K562 (cell line): ENCODE results near the gene C3orf85. TPM values are rescaled to one million over a fixed set of nuclear protein-coding genes. Genes with fewer than 3 reads are reported as not detected.

Experiments used
- ATAC-seq: fragments of 200-7000 bp; cut with Tn5 transposase; 3 replicates; pipeline ENCODE4 v1.9.1; 2020; ENCODE audit warnings: moderate library complexity
- BruUV-seq: library from RNA; stranded (reverse); fragments of 400-500 nt; replicated peaks from 2 replicates; lab custom pipeline; 2021; lab: Mats Ljungman, UMichigan
- CTCF ChIA-PET: fragments of 300-600 bp; formaldehyde crosslinking; extraction: SDS; loops from one replicate; lab custom pipeline; 2021; ENCODE audit warnings: low intra/inter-chr PET ratio; lab: Yijun Ruan, JAX
- POLR2A ChIA-PET: fragments of 300-600, 350-650 bp; sonication (Branson Sonifier 250); formaldehyde crosslinking; extraction: SDS; loops from one replicate; lab custom pipeline; 2021; ENCODE audit warnings: antibody characterized with exemption, inconsistent platforms; lab: Yijun Ruan, JAX
- DNase-seq, 4 experiments: peaks; one replicate each; pipeline versions ENCODE4 v3.0.0 to v3.0.0-alpha.2; 2011 to 2018; ENCODE audit warnings: low spot score in 3 of 4, mixed read lengths in 3 of 4; ENCODE audit errors: extremely low read depth in 1 of 4
- FAIRE-seq: peaks from 2 replicates; lab custom pipeline; 2011; peaks lifted over from hg19 to GRCh38; lab: Jason Lieb, UNC
- H2AFZ ChIP-seq: 2 replicates; pipeline ENCODE4 v1.6.0; 2011; ENCODE audit warnings: low read depth, low read length, control low read depth, inconsistent platforms
- H3K27ac ChIP-seq: fragments of 200-600 bp; 3 replicates; pipeline ENCODE4 v1.8.0; 2011; ENCODE audit warnings: low read depth, mild to moderate bottlenecking, control low read depth, inconsistent platforms, low read length, moderate library complexity, mixed read lengths; ENCODE audit errors: extremely low read depth
- H3K27me3 ChIP-seq, 2 experiments: fragments of 300-600 bp in 1 of 2; 2 replicates in 1 of 2; 3 replicates in 1 of 2; pipeline versions ENCODE4 v1.6.0 to v1.8.0; 2011; ENCODE audit warnings: inconsistent platforms in 2 of 2, low read length in 2 of 2, mild to moderate bottlenecking in 1 of 2, mixed read lengths in 1 of 2, moderate library complexity in 1 of 2; ENCODE audit not compliant: control insufficient read depth in 2 of 2, insufficient read depth in 2 of 2
- H3K36me3 ChIP-seq: fragments of 300-600 bp; 3 replicates; pipeline ENCODE4 v1.8.0; 2011; ENCODE audit warnings: mild to moderate bottlenecking, low read length, inconsistent platforms; ENCODE audit not compliant: control insufficient read depth, insufficient read depth
- H3K4me1 ChIP-seq, 2 experiments: fragments of 200-600 bp in 1 of 2; replicated peaks in 1 of 2; 2 replicates in 1 of 2; 3 replicates in 1 of 2; pipeline versions ENCODE4 v1.5.1 to v1.8.0; 2011; ENCODE audit warnings: inconsistent platforms in 2 of 2, low read length in 2 of 2, mild to moderate bottlenecking in 1 of 2, mixed read lengths in 1 of 2, moderate library complexity in 1 of 2; ENCODE audit not compliant: control insufficient read depth in 2 of 2, insufficient read depth in 2 of 2
- H3K4me2 ChIP-seq: 2 replicates; pipeline ENCODE4 v1.6.1; 2011; ENCODE audit warnings: low read length, control low read depth, inconsistent platforms, mixed read lengths; ENCODE audit not compliant: insufficient read depth
- H3K4me3 ChIP-seq: fragments of 200-600 bp; sonication (generic), shearing (Covaris generic); 2 replicates; pipeline ENCODE4 v1.5.1; 2016; ENCODE audit warnings: control low read depth, inconsistent platforms
- H3K79me2 ChIP-seq: fragments of 200-600 bp; 3 replicates; pipeline ENCODE4 v1.8.0; 2011; ENCODE audit warnings: low read length, inconsistent platforms; ENCODE audit not compliant: control insufficient read depth, insufficient read depth
- H3K9ac ChIP-seq, 2 experiments: 2 replicates each; pipeline versions ENCODE4 v1.6.0 to v1.6.1; 2011; ENCODE audit warnings: low read depth in 2 of 2, low read length in 2 of 2, control low read depth in 1 of 2, inconsistent platforms in 1 of 2, mild to moderate bottlenecking in 1 of 2, mixed read lengths in 1 of 2; ENCODE audit not compliant: insufficient read depth in 1 of 2
- H3K9me1 ChIP-seq: one replicate; pipeline ENCODE4 v1.6.0; 2011; ENCODE audit warnings: inconsistent platforms, mild to moderate bottlenecking, low read length, moderate library complexity; ENCODE audit not compliant: control insufficient read depth, insufficient read depth
- H3K9me3 ChIP-seq: replicated peaks from 2 replicates; pipeline ENCODE4 v1.5.1; 2011; ENCODE audit warnings: low read depth, low read length, inconsistent platforms; ENCODE audit not compliant: control insufficient read depth, insufficient read depth
- H4K20me1 ChIP-seq: replicated peaks from 2 replicates; pipeline ENCODE4 v1.6.1; 2011; ENCODE audit warnings: low read length, inconsistent platforms, mixed read lengths; ENCODE audit not compliant: control insufficient read depth, insufficient read depth
- KLF10 ChIP-seq: fragments of 250-450 bp; sonication (Bioruptor Pico); IDR thresholded peaks from 2 replicates; pipeline ENCODE4 v1.6.1; 2021; ENCODE audit warnings: matching md5 sums
- MAZ ChIP-seq, 2 experiments: fragments of 450-650 bp in 1 of 2; sonication (generic) in 1 of 2; formaldehyde crosslinking; IDR thresholded peaks in 1 of 2; conservative IDR thresholded peaks in 1 of 2; 2 replicates each; pipeline versions ENCODE4 v1.4.0 to v1.5.0; 2020; ENCODE audit warnings: mild to moderate bottlenecking in 1 of 2, missing genetic modification reagents in 1 of 2
- TAF1 ChIP-seq: IDR thresholded peaks from 2 replicates; pipeline ENCODE4 v1.6.1; 2011; ENCODE audit warnings: mild to moderate bottlenecking, low read length, moderate library complexity; ENCODE audit not compliant: insufficient read depth, control insufficient read depth, severe bottlenecking; ENCODE audit errors: extremely low read depth
- TFAM ChIP-seq: fragments of 250-450 bp; sonication (Bioruptor Pico); conservative IDR thresholded peaks from 2 replicates; pipeline ENCODE4 v1.5.0; 2021; ENCODE audit warnings: mild to moderate bottlenecking, moderate library complexity
- ZNF644 ChIP-seq: fragments of 200-800 bp; sonication (Bioruptor generic); IDR thresholded peaks from 2 replicates; pipeline ENCODE4 v1.6.1; 2016; ENCODE audit warnings: low read depth, missing genetic modification characterization, missing compliant biosample characterization
- in situ Hi-C: fragments of 300-500 bp; cut with MboI; formaldehyde crosslinking; loops from 4 replicates; pipeline ENCODE4 v1.15.0; 2018; ENCODE audit warnings: inconsistent platforms, mixed read lengths
- intact Hi-C: fragments of 100-400 bp; cut with micrococcal nuclease; formaldehyde crosslinking; loops from 2 replicates; pipeline ENCODE4 v1.14.2; 2022
- polyA plus RNA-seq, 8 experiments: library from polyadenylated mRNA; depleted of rRNA in 4 of 8; stranded (reverse) in 5 of 8; unstranded in 3 of 8; fragments of >200 nt; fragmentation: Nextera tagmentation in 2 of 8; fragmentation: Illumina TruSeq in 1 of 8; extraction: Ambion mirVana in 2 of 8; extraction: Trizol in 1 of 8; gene quantifications; 2 replicates each; pipeline versions ENCODE4 v1.2.1 to v1.2.3, GENCODE V29; 2011 to 2014; ENCODE audit warnings: inconsistent platforms in 1 of 8, missing spikeins in 1 of 8
- total RNA-seq, 7 experiments: library from RNA; depleted of rRNA in 6 of 7; stranded (reverse); fragments of >200 nt in 6 of 7; fragmentation: Illumina TruSeq in 2 of 7; extraction: Trizol in 2 of 7; gene quantifications; 2 replicates each; pipeline versions ENCODE4 v1.2.1 to v1.2.3, GENCODE V29; 2011 to 2021; ENCODE audit warnings: low replicate concordance in 1 of 7
- TF ChIP-seq, protein P1 (sequence below): fragments of 450-650 bp; IDR thresholded peaks from 2 replicates; pipeline ENCODE4 v1.6.1; 2016; ENCODE audit warnings: antibody characterized with exemption
- TF ChIP-seq, protein P2 (sequence below): fragments of 250-450 bp; sonication (Bioruptor Pico); IDR thresholded peaks from 2 replicates; pipeline ENCODE4 v1.5.0; 2021

C3orf85 gene
- total and polyA plus RNA-seq, 9 of the 15 experiments (the other 6 are each of a cell fraction or from before 2014, with no cell fraction given): not detected

GRCh38 chr3:109093561-109093960 is 43.0 kb upstream of the C3orf85 start:
- no peaks in the 10 kb centered on the region for H3K9me3 ChIP-seq
- no peaks in the 10 kb centered on the region for H3K36me3 ChIP-seq
- intact Hi-C loops: no loop called here
- no peaks in the 10 kb centered on the region for H3K9me1 ChIP-seq
- no peaks in the 10 kb centered on the region for H3K79me2 ChIP-seq
- no TSS peak for BruUV-seq
- TF ChIP-seq ZNF644 (tag): no peak
- TF ChIP-seq MAZ (CRISPR knock-in tag; conservative IDR thresholded peaks at IDR 0.05 in 1 of 2, IDR thresholded peaks at IDR 0.05 in 1 of 2): no peak
- TF ChIP-seq, protein P1, sequence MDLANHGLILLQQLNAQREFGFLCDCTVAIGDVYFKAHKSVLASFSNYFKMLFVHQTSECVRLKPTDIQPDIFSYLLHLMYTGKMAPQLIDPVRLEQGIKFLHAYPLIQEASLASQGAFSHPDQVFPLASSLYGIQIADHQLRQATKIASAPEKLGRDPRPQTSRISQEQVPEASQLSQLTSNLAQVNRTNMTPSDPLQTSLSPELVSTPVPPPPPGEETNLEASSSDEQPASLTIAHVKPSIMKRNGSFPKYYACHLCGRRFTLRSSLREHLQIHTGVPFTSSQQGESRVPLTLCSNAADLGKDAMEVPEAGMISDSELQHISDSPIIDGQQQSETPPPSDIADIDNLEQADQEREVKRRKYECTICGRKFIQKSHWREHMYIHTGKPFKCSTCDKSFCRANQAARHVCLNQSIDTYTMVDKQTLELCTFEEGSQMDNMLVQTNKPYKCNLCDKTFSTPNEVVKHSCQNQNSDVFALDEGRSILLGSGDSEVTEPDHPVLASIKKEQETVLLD: no peak
- TF ChIP-seq TFAM (CRISPR knock-in tag): no peak
- TF ChIP-seq TAF1: no peak
- TF ChIP-seq, protein P2, sequence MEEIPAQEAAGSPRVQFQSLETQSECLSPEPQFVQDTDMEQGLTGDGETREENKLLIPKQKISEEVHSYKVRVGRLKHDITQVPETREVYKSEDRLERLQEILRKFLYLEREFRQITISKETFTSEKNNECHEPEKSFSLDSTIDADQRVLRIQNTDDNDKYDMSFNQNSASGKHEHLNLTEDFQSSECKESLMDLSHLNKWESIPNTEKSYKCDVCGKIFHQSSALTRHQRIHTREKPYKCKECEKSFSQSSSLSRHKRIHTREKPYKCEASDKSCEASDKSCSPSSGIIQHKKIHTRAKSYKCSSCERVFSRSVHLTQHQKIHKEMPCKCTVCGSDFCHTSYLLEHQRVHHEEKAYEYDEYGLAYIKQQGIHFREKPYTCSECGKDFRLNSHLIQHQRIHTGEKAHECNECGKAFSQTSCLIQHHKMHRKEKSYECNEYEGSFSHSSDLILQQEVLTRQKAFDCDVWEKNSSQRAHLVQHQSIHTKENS (CRISPR knock-in tag): no peak
- no peak for TF ChIP-seq KLF10 (CRISPR knock-in tag)
- H4K20me1 ChIP-seq: no peaks in the 10 kb centered on the region
- no peak overlapping the region for H3K4me3 ChIP-seq
- DNase-seq (no peak), FAIRE-seq (no peak), ATAC-seq (no peak)
- ChIA-PET CTCF (no interaction called here), POLR2A (interaction anchor here (0.5 kb wide), 1 partner anchor 131 kb away, joined by 3 read pairs; no protein-coding TSS in a partner anchor)
- H3K4me2 ChIP-seq: no peak overlapping the region
- no peak overlapping the region for H3K27ac ChIP-seq
- no peak overlapping the region for H2AFZ ChIP-seq
- no peak overlapping the region for H3K9ac ChIP-seq
- in situ Hi-C loops: no loop called here
- no peaks in the 10 kb centered on the region for H3K4me1 ChIP-seq
- H3K27me3 ChIP-seq: no peaks in the 10 kb centered on the region
